HepG2 (cell line): Measurements from ENCODE around the gene JPT2. TPM values are rescaled to one million over a fixed set of nuclear protein-coding genes. Genes with fewer than 3 reads are reported as not detected.

ENCODE experiments used
- ETS1 ChIP-seq: sonication (generic); formaldehyde crosslinking; IDR thresholded peaks from 2 replicates; pipeline ENCODE4 v1.4.0; 2020; ENCODE audit warnings: missing genetic modification reagents
- HDAC1 ChIP-seq: sonication (generic); formaldehyde crosslinking; IDR thresholded peaks from 2 replicates; pipeline ENCODE4 v1.5.1; 2020; ENCODE audit warnings: mild to moderate bottlenecking, missing genetic modification reagents
- ISX ChIP-seq: sonication (generic); formaldehyde crosslinking; conservative IDR thresholded peaks from 2 replicates; pipeline ENCODE4 v1.5.0; 2020; ENCODE audit warnings: missing genetic modification reagents
- KAT7 ChIP-seq: IDR thresholded peaks from 2 replicates; pipeline ENCODE4 v1.6.1; 2018; ENCODE audit warnings: borderline replicate concordance, missing compliant biosample characterization
- MLLT10 ChIP-seq: sonication (generic); formaldehyde crosslinking; IDR thresholded peaks from 2 replicates; pipeline ENCODE4 v1.4.0; 2020; ENCODE audit warnings: missing genetic modification reagents
- RAD51 ChIP-seq: fragments of 450-650 bp; IDR thresholded peaks from 2 replicates; pipeline ENCODE4 v1.6.1; 2016; ENCODE audit warnings: borderline replicate concordance
- RBAK ChIP-seq: sonication (generic); formaldehyde crosslinking; IDR thresholded peaks from 2 replicates; pipeline ENCODE4 v1.5.1; 2020; ENCODE audit warnings: mild to moderate bottlenecking, missing genetic modification reagents
- TCF7L2 ChIP-seq: IDR thresholded peaks from 2 replicates; pipeline ENCODE4 v1.6.1; 2011; ENCODE audit warnings: mild to moderate bottlenecking, low read depth, low read length, moderate library complexity
- ZBTB21 ChIP-seq: sonication (generic); formaldehyde crosslinking; IDR thresholded peaks from 2 replicates; pipeline ENCODE4 v1.4.0; 2020; ENCODE audit warnings: missing genetic modification reagents
- ZBTB26 ChIP-seq: IDR thresholded peaks from 2 replicates; pipeline ENCODE4 v1.6.1; 2016; ENCODE audit warnings: missing compliant biosample characterization, missing genetic modification reagents, borderline replicate concordance
- ZNF207 ChIP-seq: fragments of 450-650 bp; IDR thresholded peaks from 2 replicates; pipeline ENCODE4 v1.6.1; 2016; ENCODE audit warnings: antibody characterized with exemption, borderline replicate concordance
- ZNF280D ChIP-seq: sonication (generic); formaldehyde crosslinking; IDR thresholded peaks from 2 replicates; pipeline ENCODE4 v1.5.1; 2020; ENCODE audit warnings: mild to moderate bottlenecking, missing genetic modification reagents
- ZNF382 ChIP-seq: sonication (generic); formaldehyde crosslinking; IDR thresholded peaks from 2 replicates; pipeline ENCODE4 v1.5.0; 2020; ENCODE audit warnings: missing genetic modification reagents, mild to moderate bottlenecking, borderline replicate concordance
- ZNF431 ChIP-seq: sonication (generic); formaldehyde crosslinking; IDR thresholded peaks from 2 replicates; pipeline ENCODE4 v1.9.0; 2022; ENCODE audit warnings: missing genetic modification reagents, low read depth, mild to moderate bottlenecking, borderline replicate concordance
- ZNF550 ChIP-seq: sonication (generic); formaldehyde crosslinking; IDR thresholded peaks from 2 replicates; pipeline ENCODE4 v1.4.0; 2020; ENCODE audit warnings: mild to moderate bottlenecking, missing genetic modification reagents, borderline replicate concordance
- ZNF687 ChIP-seq: sonication (generic); formaldehyde crosslinking; IDR thresholded peaks from 2 replicates; pipeline ENCODE4 v1.5.1; 2020; ENCODE audit warnings: mild to moderate bottlenecking, missing genetic modification reagents, moderate library complexity
- ZNF766 ChIP-seq: sonication (generic); formaldehyde crosslinking; IDR thresholded peaks from 2 replicates; pipeline ENCODE4 v1.5.0; 2020; ENCODE audit warnings: missing genetic modification reagents, borderline replicate concordance
- polyA plus RNA-seq, 8 experiments: library from polyadenylated mRNA; depleted of rRNA in 3 of 8; stranded (reverse) in 7 of 8; unstranded in 1 of 8; fragments of >200 nt; fragmentation: Illumina TruSeq in 4 of 8; extraction: Trizol in 4 of 8; gene quantifications; 2 replicates each; pipeline versions ENCODE4 v1.2.1 to v1.2.3, GENCODE V29; 2011 to 2016; ENCODE audit warnings: low read depth in 4 of 8, missing spikeins in 1 of 8, mixed read lengths in 1 of 8; ENCODE audit not compliant: insufficient read depth in 1 of 8
- total RNA-seq, 5 experiments: library from RNA; depleted of rRNA; stranded (reverse); fragments of >200 nt; fragmentation: Illumina TruSeq; extraction: Trizol; gene quantifications; 2 replicates each; pipeline ENCODE4 v1.2.3, GENCODE V29; 2016; ENCODE audit warnings: low read depth in 1 of 5
- TF ChIP-seq, protein P1 (sequence below): IDR thresholded peaks from 2 replicates; pipeline ENCODE4 v1.6.1; 2016; ENCODE audit warnings: missing biosample characterization, missing genetic modification reagents, low read depth

The JPT2 gene
- total and polyA plus RNA-seq, 2 of the 13 experiments (the other 11 are each of a cell fraction or from before 2014, with no cell fraction given): 53.5 to 89.4 TPM

GRCh38 chr16:1705688-1706385, 27.8 kb downstream of the JPT2 start, which contains the start of gene MAPK8IP3 (continued):
- TF ChIP-seq ZNF207 (no peak), ETS1 (CRISPR knock-in tag) (no peak), ZNF550 (no peak), RBAK (CRISPR knock-in tag) (no peak), ZNF382 (CRISPR knock-in tag) (no peak), ISX (peak; percentile 72; the same call in 1 of the 2 replicates), ZNF766 (0 out of 2 replicates have a peak, but pooled peaks have one; percentile 76), RAD51 (no peak), TCF7L2 (no peak), ZNF280D (CRISPR knock-in tag) (no peak), ZNF431 (CRISPR knock-in tag) (peak; percentile 88), MLLT10 (no peak), KAT7 (peak; percentile 55; the same call in 1 of the 2 replicates), HDAC1 (peak; percentile 72), ZBTB26 (CRISPR knock-in tag) (peak; percentile 51; the same call in 1 of the 2 replicates), ZBTB21 (CRISPR knock-in tag) (peak; percentile 96), ZNF687 (CRISPR knock-in tag) (peak; percentile 92)
- TF ChIP-seq, protein P1, sequence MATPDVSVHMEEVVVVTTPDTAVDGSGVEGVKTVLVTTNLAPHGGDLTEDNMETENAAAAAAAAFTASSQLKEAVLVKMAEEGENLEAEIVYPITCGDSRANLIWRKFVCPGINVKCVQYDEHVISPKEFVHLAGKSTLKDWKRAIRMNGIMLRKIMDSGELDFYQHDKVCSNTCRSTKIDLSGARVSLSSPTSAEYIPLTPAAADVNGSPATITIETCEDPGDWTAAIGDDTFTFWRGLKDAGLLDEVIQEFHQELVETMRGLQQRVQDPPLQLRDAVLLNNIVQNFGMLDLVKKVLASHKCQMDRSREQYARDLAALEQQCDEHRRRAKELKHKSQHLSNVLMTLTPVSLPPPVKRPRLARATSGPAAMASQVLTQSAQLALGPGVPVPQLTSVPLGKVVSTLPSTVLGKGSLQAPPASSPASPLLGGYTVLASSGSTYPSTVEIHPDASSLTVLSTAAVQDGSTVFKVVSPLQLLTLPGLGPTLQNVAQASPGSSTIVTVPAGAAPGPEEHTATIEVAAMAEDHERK (CRISPR knock-in tag): no peak
